HG03469 (cell line): ENCODE data around the gene ULBP3.
"Not testable (repeated sequence)": the region's sequence is repeated elsewhere in the genome, so short reads cannot be mapped to it uniquely, and the experiment has no call there.

Experiments
- ATAC-seq: cut with Tn5 transposase; IDR thresholded peaks from one replicate; pipeline ENCODE4 v1.9.1; 2021; ENCODE audit warnings: mild to moderate bottlenecking, moderate library complexity, moderate number of reproducible peaks; ENCODE audit not compliant: unreplicated experiment

The ULBP3 gene

DNA sequence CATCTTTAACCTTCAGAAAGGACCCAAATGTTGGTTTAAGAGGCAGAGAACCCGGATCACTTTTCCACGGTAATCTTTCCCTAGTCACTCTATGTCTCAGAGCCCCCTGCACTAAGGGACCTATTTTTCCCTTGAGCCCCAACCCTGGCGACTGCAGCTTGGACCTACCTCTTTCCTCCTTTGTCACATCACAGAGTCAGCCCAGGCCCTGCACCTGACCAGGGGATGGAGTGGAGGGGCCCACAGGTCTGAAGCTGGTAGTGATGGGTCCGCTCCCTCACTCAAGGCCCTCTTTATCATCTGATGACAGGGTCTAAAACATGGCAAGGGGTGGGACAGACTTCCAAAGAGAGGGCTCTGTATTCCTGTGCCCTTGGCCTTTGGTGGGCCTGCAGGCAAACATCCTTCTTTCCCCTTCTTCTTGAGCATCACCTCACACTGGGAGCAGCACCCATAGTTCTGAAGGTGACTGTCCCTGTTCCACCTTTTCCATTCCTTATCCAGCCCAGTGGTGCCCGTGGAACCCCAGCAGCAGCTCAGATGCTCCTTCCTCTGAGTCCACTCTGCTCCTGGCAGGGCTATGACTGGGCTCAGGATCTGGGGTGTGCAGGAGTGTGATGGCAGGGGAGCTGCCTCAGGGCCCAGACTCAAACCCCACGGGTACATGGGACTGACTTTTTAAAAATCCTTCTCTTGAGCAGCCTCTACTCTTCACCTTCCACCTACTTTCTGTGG lies 49.9 kb downstream of the ULBP3 start:
- ATAC-seq: no peak

DNA sequence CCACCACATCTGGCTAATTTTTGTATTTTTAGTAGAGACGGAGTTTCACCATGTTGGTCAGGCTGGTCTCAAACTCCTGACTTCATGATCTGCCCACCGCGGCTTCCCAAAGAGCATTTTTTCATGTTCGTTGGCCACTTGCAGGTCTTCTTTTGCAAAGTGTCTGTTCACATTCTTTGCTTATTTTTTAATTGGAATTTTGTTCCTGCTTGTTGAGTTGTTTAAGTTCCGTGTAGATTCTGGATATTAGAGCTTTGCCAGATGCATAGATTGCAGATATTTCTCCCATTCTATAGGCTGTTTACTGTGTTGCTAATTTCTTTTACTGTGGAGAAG lies 51.8 kb downstream of the ULBP3 start:
- not testable (repeated sequence) for ATAC-seq

DNA sequence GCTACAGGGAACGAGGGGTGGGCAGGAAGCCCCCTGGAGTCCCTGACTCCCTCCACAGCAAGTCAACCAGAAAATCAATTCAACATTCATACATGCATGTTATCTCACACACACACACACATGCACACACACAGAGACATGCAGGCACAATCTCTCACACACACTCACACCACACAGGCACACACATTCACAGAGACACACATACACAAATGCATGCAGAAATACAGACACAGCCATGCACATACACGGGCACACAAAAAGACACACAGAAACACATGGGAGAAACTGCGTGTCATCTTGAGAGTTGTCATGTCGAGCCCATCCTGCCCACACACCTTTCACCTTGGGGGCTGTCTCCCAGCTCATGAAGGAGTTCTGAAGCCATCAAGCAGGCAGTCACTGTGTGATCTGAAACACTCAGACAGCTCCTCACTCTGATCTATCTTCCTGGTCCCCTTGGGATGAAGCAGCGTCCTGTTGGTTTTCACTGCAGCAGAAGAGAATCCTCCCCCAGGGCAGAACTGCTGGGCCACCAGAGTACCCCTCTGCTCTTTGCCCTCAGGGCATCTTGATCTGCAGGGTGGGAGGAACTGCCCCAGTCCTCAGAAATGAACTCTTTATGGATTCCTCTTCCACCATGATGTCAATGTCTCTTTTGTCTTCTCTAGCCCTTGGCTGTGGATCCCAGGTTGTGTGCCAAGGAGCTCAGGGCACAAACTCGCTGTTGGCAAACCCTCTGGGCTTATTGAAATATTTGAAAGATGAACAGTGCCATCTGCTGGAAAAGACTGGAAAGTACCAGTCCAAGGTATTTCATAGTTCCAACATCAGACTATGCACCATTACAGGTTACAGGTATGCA lies 52.4 kb downstream of the ULBP3 start:
- no peak for ATAC-seq

DNA sequence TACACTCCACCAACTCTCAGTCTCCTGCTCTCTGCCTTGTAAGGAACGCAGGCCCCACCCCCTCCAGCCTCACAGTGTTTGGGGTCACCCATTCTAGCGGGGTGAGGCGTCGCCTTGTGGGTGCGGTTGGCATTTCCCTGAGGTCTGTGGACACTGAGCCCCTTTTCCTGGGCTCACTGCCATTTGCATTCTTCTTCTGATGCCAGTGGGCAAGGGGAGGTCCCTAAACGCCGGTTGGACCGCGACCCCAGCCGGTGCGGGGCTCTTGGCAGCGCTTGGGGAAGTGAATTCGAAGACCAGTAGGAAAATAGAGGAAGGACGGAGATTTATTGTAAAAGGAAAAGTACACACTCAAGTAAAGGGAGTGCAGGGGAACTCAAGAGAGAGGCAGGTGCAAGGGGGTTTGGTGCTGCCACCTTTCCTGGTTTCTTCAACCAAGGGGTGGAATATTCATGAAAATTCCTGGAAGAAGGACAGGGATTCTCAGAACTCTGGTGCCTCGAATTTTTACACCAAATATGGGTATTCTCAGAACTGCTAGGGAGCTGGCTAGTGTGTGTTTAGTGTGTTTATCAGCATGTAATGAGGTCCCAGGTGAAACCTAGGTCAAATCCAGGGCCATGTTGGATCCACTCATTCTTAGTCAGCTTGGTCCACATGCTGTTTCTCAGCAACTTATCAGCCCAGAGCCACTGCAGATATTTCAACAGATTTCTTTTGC lies 53.5 kb downstream of the ULBP3 start:
- not testable (repeated sequence) for ATAC-seq

DNA sequence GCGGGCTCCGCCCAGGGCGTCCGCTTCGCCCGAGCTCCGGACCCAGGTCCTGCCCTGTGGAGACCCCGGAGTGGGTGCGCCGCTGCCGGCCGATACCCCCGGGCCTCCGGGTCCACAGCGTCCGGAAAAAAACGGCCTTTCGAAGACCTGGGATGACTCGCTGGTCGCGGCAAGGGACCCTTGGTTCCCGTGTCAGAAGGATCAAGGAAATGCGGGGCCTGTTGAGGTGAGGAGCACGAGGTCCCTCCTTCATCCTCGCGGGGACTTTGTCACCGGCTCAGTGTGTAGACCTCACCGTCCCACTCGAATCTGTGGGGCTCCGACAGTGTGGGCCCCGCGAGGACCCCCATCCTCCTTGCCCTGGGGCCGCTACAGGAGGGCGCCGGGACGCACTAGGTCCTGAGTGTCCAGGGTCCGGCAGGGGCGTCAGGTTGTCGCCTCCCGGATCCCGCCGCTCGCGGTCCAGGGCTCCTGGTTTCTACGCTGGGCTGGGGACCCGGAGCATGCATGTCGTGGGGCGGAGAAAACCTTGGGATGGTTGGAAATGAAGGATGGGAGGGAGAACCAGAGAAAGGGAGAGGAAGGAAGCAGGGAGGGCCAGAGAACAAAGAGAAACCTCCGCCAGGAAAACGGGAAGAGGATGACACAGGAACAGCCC lies 54.2 kb downstream of the ULBP3 start:
- not testable (repeated sequence) for ATAC-seq

DNA sequence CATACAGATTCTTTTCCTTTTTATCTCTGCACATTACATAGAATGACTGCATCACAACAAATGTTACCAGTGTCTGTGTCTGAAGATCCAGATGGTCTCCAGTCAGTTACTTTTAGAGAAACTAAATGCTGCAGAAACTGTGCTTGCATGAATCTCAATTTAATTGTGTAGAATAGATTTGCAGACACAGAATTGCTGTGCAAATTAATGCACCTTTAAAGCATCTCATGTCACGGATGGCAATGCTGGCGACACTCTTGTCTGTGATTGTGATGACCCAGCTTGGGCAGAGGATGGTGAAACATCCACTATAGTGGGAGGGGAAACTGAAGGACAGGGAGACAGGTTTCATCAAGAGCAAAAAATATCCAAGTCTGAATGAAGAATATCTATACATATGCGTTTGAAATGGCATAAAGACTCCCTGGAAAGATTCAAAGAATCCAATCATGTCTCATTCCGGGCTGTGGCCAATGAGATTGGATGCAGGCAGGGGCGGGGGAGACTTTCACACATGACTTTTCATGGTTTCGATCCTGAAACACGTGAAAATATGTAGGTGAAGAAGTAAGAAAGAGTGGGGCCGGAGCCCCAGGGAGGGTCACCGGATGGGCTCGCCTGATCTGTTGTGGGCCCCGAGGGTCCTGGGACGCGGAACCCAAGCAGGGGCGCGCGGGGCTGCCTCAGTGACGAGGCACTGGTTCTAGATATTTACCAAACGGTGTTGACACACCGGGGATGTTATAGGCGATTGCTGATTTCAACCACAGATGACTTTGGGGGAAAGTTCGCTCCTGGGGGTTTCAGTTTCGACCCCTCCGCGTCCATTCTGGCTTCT lies 54.9 kb downstream of the ULBP3 start:
- not testable (repeated sequence) for ATAC-seq

DNA sequence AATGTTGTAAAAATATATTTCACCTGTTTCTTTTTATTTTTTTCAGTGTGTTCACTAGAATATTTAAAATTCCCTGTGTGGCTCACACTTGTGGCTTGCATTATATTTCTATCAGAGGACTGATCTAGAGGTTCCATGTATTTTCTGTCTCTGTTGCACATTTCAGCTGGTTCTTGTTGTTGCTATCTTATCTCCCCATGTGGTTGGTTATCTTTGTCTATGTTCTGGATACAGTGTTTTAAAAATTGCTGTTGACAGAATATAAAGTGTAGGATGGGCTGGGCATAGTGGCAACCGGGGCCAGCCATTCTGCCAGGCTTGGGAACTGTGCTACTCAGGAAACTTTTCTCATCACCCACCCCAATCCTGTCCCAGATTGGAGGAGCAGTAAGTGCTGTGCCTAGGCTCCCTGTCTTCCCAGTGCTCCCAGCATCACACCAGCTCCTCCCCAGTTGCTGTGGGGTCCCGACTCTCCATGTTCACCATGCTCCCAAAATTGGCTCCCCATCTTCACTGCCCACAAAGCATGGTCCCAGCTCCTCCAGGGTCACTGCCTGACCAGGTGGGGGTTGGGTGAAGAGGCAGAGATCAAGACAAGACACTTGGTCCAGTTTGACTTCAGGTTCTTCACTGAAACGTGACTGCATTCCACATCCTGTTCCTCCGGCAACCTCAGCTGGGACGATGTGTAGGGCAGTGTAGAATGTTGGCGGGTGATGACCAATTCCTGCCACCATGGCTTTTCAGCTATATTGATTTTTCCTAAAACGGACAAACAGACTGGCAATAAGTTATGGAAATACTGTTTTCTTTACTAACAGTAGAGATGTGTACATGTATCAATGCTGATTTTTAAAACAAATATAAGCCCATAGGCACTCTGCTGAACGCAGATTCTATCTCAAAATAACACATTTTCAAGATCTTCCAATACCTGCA lies 55.8 kb downstream of the ULBP3 start:
- ATAC-seq: not testable (repeated sequence)
